A673 (cell line): ENCODE measurements around the gene RFC2. TPM values are rescaled to one million over a fixed set of nuclear protein-coding genes. Genes with fewer than 3 reads are reported as not detected.

Experiments used
- BruUV-seq: library from RNA; stranded (reverse); fragments of 400-500 nt; replicated peaks from 2 replicates; lab custom pipeline; 2021; lab: Mats Ljungman, UMichigan
- CTCF ChIA-PET: fragments of 300-600 bp; sonication (Branson Sonifier 250); formaldehyde crosslinking; loops from one replicate; lab custom pipeline; 2022; ENCODE audit warnings: antibody characterized with exemption; lab: Charles Lee
- POLR2A ChIA-PET: fragments of 300-600 bp; sonication (Branson Sonifier 250); formaldehyde crosslinking; loops from one replicate; lab custom pipeline; 2022; ENCODE audit warnings: antibody characterized with exemption; ENCODE audit not compliant: low non-redundant PET; lab: Charles Lee
- DNase-seq: peaks from one replicate; pipeline ENCODE4 v3.0.0-alpha.2; 2015; ENCODE audit warnings: low spot score
- H3K27ac ChIP-seq: fragments of 200-600 bp; sonication (generic); 2 replicates; pipeline ENCODE4 v1.5.1; 2016; ENCODE audit warnings: mixed run types, low read depth, mild to moderate bottlenecking, mixed read lengths, antibody characterized with exemption, low read length; ENCODE audit not compliant: poor library complexity, severe bottlenecking
- H3K27me3 ChIP-seq: fragments of 200-600 bp; sonication (generic); replicated peaks from 2 replicates; pipeline ENCODE4 v1.6.1; 2017; ENCODE audit warnings: mixed run types, low read depth, mild to moderate bottlenecking, mixed read lengths, antibody characterized with exemption, low read length; ENCODE audit not compliant: insufficient read depth, poor library complexity
- H3K36me3 ChIP-seq: fragments of 200-600 bp; sonication (generic); 2 replicates; pipeline ENCODE4 v1.6.1; 2016; ENCODE audit warnings: mixed run types, mild to moderate bottlenecking, mixed read lengths, antibody characterized with exemption, low read length; ENCODE audit not compliant: insufficient read depth, poor library complexity, severe bottlenecking
- H3K4me1 ChIP-seq: fragments of 200-600 bp; sonication (generic); 2 replicates; pipeline ENCODE4 v1.6.1; 2017; ENCODE audit warnings: mixed run types, mild to moderate bottlenecking, mixed read lengths, antibody characterized with exemption, low read length; ENCODE audit not compliant: insufficient read depth, poor library complexity, severe bottlenecking
- H3K4me3 ChIP-seq: fragments of 200-600 bp; sonication (generic); 2 replicates; pipeline ENCODE4 v1.5.1; 2016; ENCODE audit warnings: low read depth, mixed run types, mild to moderate bottlenecking, mixed read lengths, low read length; ENCODE audit not compliant: poor library complexity, severe bottlenecking
- H3K9me3 ChIP-seq: fragments of 200-600 bp; sonication (generic); 2 replicates; pipeline ENCODE4 v1.6.1; 2016; ENCODE audit warnings: mixed run types, low read depth, mild to moderate bottlenecking, mixed read lengths, antibody characterized with exemption, low read length; ENCODE audit not compliant: poor library complexity, severe bottlenecking
- CTCF ChIP-seq: fragments of 300-800, 200-600 bp; sonication (generic); conservative IDR thresholded peaks from 2 replicates; pipeline ENCODE4 v1.5.1; 2017; ENCODE audit warnings: low read depth, mild to moderate bottlenecking, antibody characterized with exemption, low read length, moderate library complexity, mixed read lengths
- EZH2 ChIP-seq: fragments of 200-600 bp; sonication (generic); IDR thresholded peaks from 2 replicates; pipeline ENCODE4 v1.6.1; 2017; ENCODE audit warnings: borderline replicate concordance, low read depth, mild to moderate bottlenecking, mixed read lengths, antibody characterized with exemption, low read length; ENCODE audit not compliant: poor library complexity, severe bottlenecking
- intact Hi-C: fragments of 100-400 bp; cut with micrococcal nuclease; formaldehyde crosslinking; loops from one replicate; pipeline ENCODE4 v1.10.0; 2022; ENCODE audit not compliant: unreplicated experiment
- total RNA-seq: library from RNA; stranded (reverse); gene quantifications from 2 replicates; pipeline ENCODE4 v1.2.3, GENCODE V29; 2021

The RFC2 gene
- total RNA-seq, 1 experiment from 2014 or later: 125 TPM

- no peak for TF ChIP-seq EZH2
- TF ChIP-seq CTCF: no peak
- no peak for DNase-seq
- Histone ChIP-seq H3K27ac (no peak overlapping the region), H3K36me3 (no peaks in the 10 kb centered on the region), H3K4me3 (no peak overlapping the region), H3K4me1 (peaks cover 6% of the 10 kb centered on the region), H3K9me3 (no peaks in the 10 kb centered on the region), H3K27me3 (no peaks in the 10 kb centered on the region)
- ChIA-PET CTCF (no interaction called here), POLR2A (interaction anchor here (0.7 kb wide), 1 partner anchor 90 kb away, joined by 10 read pairs; no protein-coding TSS in a partner anchor)
- BruUV-seq: no TSS peak
- intact Hi-C loops: no loop called here
These were observed 45.2 kb upstream of the RFC2 start for GRCh38 chr7:74299401-74299800.

GRCh38 chr7:74297516-74298233, 43.5 kb upstream of the RFC2 start:
- POLR2A ChIA-PET: interaction anchor here (0.6 kb wide), 1 partner anchor 10 kb away, joined by 17 read pairs; no protein-coding TSS in a partner anchor
- Histone ChIP-seq H3K36me3 (no peaks in the 10 kb centered on the region), H3K9me3 (no peaks in the 10 kb centered on the region), H3K4me3 (no peak overlapping the region), H3K27me3 (no peaks in the 10 kb centered on the region), H3K27ac (no peak overlapping the region), H3K4me1 (peaks cover 23% of the 10 kb centered on the region)
- TF ChIP-seq CTCF: no peak
- no peak for TF ChIP-seq EZH2
- DNase-seq: no peak
- CTCF ChIA-PET: no interaction called here
- intact Hi-C loops: no loop called here
- no TSS peak for BruUV-seq

GRCh38 chr7:74294191-74294998, 40.2 kb upstream of the RFC2 start:
- peaks cover 28% of the 10 kb centered on the region for H3K4me1 ChIP-seq
- intact Hi-C loops: loop anchor here (5.0 kb wide), 1 partner anchor 78 kb away; no protein-coding TSS in a partner anchor
- ChIA-PET CTCF (no interaction called here), POLR2A (no interaction called here)
- peak overlapping the region; percentile 48 for H3K27ac ChIP-seq
- DNase-seq: peak; percentile 80
- H3K9me3 ChIP-seq: no peaks in the 10 kb centered on the region
- H3K4me3 ChIP-seq: no peak overlapping the region
- no peak for TF ChIP-seq CTCF
- no peak for TF ChIP-seq EZH2
- H3K36me3 ChIP-seq: no peaks in the 10 kb centered on the region
- no peaks in the 10 kb centered on the region for H3K27me3 ChIP-seq
- BruUV-seq: no TSS peak
